HUES64 (cell line): ENCODE results near the gene ATG5.
"Not testable (repeated sequence)": the region's sequence is repeated elsewhere in the genome, so short reads cannot be mapped to it uniquely, and the experiment has no call there.

ENCODE experiments used
- H3K27ac ChIP-seq: 2 replicates; pipeline ENCODE4 v1.7.0; 2013; ENCODE audit warnings: low read depth, low read length, inconsistent platforms
- H3K27me3 ChIP-seq: 2 replicates; pipeline ENCODE4 v1.6.1; 2013; ENCODE audit warnings: mild to moderate bottlenecking, low read length; ENCODE audit not compliant: insufficient read depth
- H3K36me3 ChIP-seq: 2 replicates; pipeline ENCODE4 v1.6.1; 2013; ENCODE audit warnings: mild to moderate bottlenecking, low read length; ENCODE audit not compliant: insufficient read depth
- H3K4me1 ChIP-seq: 2 replicates; pipeline ENCODE4 v1.6.1; 2013; ENCODE audit warnings: mild to moderate bottlenecking, low read length, moderate library complexity; ENCODE audit not compliant: insufficient read depth
- H3K4me3 ChIP-seq: 2 replicates; pipeline ENCODE4 v1.5.1; 2013; ENCODE audit warnings: mild to moderate bottlenecking, low read length, moderate library complexity
- H3K9ac ChIP-seq: 2 replicates; pipeline ENCODE4 v1.6.1; 2013; ENCODE audit warnings: mild to moderate bottlenecking, low read depth, low read length
- H3K9me3 ChIP-seq: 2 replicates; pipeline ENCODE4 v1.6.1; 2013; ENCODE audit warnings: low read depth, low read length; ENCODE audit not compliant: insufficient read depth
- WGBS: fragments of 150-250, 120-280 bp; methylation state at CpG from one replicate; pipeline ENCODE4 v1.1.7; 2013; ENCODE audit warnings: missing lambda C conversion rate; 5-methylcytosine and 5-hydroxymethylcytosine counted together

ATG5 gene

DNA sequence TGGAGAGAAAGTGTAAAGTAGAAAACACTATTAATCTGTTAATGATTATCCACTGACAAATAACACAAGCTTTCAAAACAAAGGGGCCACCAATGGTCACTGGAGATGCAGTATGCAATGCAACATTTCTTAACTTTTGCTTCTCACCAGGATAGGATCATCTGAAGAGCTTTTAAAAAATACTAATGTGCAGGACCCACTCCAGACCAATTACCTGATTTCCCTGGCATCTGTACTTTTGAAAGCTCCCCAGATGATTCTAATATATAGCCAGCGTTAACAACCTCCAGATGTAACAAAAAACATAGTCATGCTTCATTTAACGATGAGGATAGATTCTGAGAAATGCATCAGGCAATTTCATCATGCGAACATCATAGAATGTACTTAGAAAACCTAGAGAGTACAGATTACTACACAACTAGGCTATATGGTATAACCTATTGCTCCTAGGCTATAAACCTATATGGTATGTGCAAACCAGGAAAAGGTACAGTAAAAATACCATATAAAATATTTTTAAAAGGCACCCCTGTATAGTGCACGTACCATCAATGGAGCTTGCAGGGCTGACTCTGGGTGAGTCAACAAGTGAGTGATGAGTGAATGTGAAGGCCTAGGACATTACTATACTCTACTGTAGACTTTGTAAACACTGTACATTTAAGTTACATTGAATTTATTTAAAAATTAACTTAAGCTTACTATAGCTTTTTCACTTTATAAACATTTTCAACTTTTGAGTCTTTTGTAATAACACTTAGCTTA lies 69.2 kb downstream of the ATG5 start:
- no peak overlapping the region for H3K27ac ChIP-seq

GRCh38 chr6:106255306-106255705 lies 70.3 kb downstream of the ATG5 start:
- Histone ChIP-seq H3K4me3 (no peak overlapping the region), H3K9ac (no peak overlapping the region), H3K27me3 (no peaks in the 10 kb centered on the region), H3K27ac (no peak overlapping the region), H3K36me3 (no peaks in the 10 kb centered on the region), H3K9me3 (no peaks in the 10 kb centered on the region), H3K4me1 (no peaks in the 10 kb centered on the region)
- 96% methylated on average over 2 of the region's 3 CpGs for WGBS

More for the DNA sequence above, 69.2 kb downstream of the ATG5 start:
- no peak overlapping the region for H3K4me3 ChIP-seq
- 96% methylated on average over 4 of the region's 4 CpGs for WGBS
- no peak overlapping the region for H3K9ac ChIP-seq
- H3K4me1 ChIP-seq, result no peaks in the 10 kb centered on the region
- H3K9me3 ChIP-seq, result no peaks in the 10 kb centered on the region
- no peaks in the 10 kb centered on the region for H3K27me3 ChIP-seq
- H3K36me3 ChIP-seq, result no peaks in the 10 kb centered on the region

DNA sequence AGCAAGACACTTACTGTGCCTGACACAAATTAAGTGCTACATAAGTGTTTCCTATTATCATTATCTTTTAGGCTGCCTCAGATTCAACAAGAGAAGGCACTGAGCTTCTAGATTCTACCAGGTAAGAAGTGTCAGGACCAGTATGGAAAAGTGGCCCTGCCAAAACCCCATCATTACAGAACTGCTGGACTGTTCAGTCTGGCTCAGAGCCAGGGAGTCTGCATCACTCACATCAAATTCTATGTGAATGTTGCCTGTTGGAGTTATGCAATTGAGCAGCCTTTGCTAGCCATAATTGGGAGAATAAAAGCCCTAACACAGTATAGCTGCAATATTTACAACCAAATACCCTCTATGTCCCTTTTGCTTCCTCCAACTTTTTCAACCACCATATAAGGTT lies 70.9 kb downstream of the ATG5 start:
- Histone ChIP-seq H3K9me3 (no peaks in the 10 kb centered on the region), H3K4me1 (no peaks in the 10 kb centered on the region), H3K36me3 (no peaks in the 10 kb centered on the region), H3K27ac (no peak overlapping the region), H3K27me3 (no peaks in the 10 kb centered on the region), H3K9ac (no peak overlapping the region), H3K4me3 (no peak overlapping the region)

DNA sequence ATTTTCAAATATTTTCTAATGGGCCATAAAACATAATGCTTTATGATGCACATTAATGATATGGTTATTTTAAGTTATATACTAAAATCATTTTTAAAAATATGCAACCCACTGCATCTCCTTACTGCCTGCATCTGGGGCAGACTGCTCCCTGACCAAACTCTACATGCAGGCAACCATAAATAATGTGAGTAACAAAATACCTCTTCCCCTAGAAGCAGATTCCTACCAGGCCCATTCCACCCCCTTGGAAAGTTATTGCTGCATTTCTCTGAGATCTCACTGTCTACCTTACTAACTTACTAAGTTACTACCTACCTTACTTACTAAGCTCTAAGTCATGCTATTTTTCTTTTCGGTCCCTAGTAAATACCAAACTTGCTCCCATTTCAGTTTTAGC lies 71.8 kb downstream of the ATG5 start:
- no peak overlapping the region for H3K9ac ChIP-seq
- no peaks in the 10 kb centered on the region for H3K27me3 ChIP-seq
- H3K27ac ChIP-seq, result no peak overlapping the region
- no peaks in the 10 kb centered on the region for H3K36me3 ChIP-seq
- 91% methylated on average over 1 of the region's 1 CpG for WGBS
- no peaks in the 10 kb centered on the region for H3K4me1 ChIP-seq
- no peak overlapping the region for H3K4me3 ChIP-seq
- no peaks in the 10 kb centered on the region for H3K9me3 ChIP-seq

- Histone ChIP-seq H3K9ac (no peak overlapping the region), H3K4me1 (no peaks in the 10 kb centered on the region), H3K36me3 (no peaks in the 10 kb centered on the region), H3K9me3 (no peaks in the 10 kb centered on the region), H3K27ac (no peak overlapping the region), H3K4me3 (no peak overlapping the region), H3K27me3 (no peaks in the 10 kb centered on the region)
- 97% methylated on average over 1 of the region's 1 CpG for WGBS
Observed at GRCh38 chr6:106253172-106253571, 72.4 kb downstream of the ATG5 start.

DNA sequence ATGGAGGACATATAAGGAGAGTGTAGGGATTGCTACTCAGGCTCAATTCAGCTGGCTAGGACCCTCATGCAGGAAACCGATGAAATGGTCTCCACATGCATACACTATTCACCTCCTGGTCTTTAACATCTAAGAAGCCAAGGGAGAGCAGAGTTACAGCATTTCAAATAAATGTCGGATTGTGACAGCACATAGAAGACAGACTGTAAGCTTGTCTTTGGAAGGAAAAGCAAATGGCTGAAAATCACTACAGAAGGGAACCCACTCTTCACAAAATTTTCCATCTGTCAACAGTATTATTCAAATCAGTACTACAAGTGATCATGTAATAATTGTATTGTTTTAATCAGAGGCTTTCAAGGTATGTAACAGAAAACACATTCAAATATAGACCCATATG lies 72.9 kb downstream of the ATG5 start:
- Histone ChIP-seq H3K27me3 (no peaks in the 10 kb centered on the region), H3K27ac (no peak overlapping the region), H3K4me1 (no peaks in the 10 kb centered on the region), H3K9me3 (no peaks in the 10 kb centered on the region), H3K9ac (no peak overlapping the region), H3K4me3 (no peak overlapping the region), H3K36me3 (peaks cover 5% of the 10 kb centered on the region)
- 89% methylated on average over 2 of the region's 2 CpGs for whole genome bisulfite sequencing

DNA sequence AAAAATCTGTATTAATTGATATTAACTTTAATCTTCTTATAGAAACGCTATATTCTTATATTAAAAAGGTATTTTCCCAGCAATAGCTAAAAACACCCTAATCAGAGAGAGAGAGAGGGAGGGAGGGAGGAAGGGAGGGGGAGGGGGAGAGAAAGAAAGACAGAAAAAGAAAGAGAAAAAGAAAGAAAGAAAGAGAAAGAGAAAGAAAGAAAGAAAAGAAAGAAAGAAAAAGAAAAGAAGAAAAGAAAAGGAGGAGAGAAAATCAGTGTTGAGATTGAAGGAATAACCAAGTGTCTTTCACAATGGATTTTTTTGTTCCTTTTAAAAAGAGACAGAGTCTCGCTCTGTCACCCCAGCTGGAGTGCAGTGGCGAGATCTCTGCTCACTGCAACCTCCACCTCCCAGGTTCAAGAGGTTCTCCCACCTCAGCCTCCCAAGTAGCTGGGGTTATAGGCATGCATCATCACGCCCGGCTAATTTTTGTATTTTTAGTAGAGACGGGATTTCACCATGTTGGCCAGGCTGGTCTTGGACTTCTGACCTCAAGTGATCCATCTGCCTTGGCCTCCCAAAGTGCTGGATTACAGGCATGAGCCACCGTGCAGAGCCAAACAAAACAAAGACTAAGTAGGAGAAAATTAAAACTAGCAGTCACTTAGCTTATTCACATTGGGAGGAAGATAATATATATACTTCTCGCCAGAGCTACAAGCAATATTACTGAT lies 73.9 kb downstream of the ATG5 start:
- H3K27me3 ChIP-seq, H3K9me3 ChIP-seq, H3K4me1 ChIP-seq, H3K4me3 ChIP-seq, H3K9ac ChIP-seq, H3K27ac ChIP-seq: not testable (repeated sequence)
- peaks cover 15% of the 10 kb centered on the region for H3K36me3 ChIP-seq
- 98% methylated on average over 6 of the region's 8 CpGs for WGBS

- no peak overlapping the region for H3K27ac ChIP-seq
- no peaks in the 10 kb centered on the region for H3K9me3 ChIP-seq
- H3K4me1 ChIP-seq, result peaks cover 9% of the 10 kb centered on the region
- H3K9ac ChIP-seq, result no peak overlapping the region
- H3K36me3 ChIP-seq, result peaks cover 17% of the 10 kb centered on the region
- no peak overlapping the region for H3K4me3 ChIP-seq
- no peaks in the 10 kb centered on the region for H3K27me3 ChIP-seq
- WGBS, result 93% methylated on average over 4 of the region's 4 CpGs
Observed at GRCh38 chr6:106250953-106251352, 74.6 kb downstream of the ATG5 start.

DNA sequence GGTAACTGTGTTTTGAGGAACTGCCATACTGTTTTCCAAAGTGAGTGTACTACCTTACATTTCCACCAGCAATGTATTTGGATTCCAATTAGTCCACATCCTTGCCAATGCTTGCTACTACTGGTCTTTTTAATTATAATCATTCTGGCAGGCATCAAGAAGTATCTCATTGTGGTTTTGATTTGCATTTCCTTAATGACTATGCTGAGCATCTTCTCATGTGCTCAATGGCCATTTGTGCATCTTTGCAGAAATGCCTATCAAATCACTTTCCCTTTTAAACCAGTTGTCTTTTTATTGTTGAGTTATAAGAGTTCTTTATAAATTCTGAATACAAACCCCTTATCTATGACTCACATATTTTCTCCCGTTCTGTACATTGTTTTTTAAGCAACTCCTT lies 75.9 kb downstream of the ATG5 start:
- H3K4me3 ChIP-seq, result no peak overlapping the region
- no CpG with 5 or more reads among the region's 1 CpG for WGBS
- H3K27me3 ChIP-seq, result no peaks in the 10 kb centered on the region
- H3K27ac ChIP-seq, result no peak overlapping the region
- no peaks in the 10 kb centered on the region for H3K9me3 ChIP-seq
- H3K36me3 ChIP-seq, result peaks cover 17% of the 10 kb centered on the region
- H3K9ac ChIP-seq, result no peak overlapping the region
- H3K4me1 ChIP-seq, result peaks cover 11% of the 10 kb centered on the region

GRCh38 chr6:106247733-106248132 lies 77.8 kb downstream of the ATG5 start:
- Histone ChIP-seq H3K4me1 (peaks cover 11% of the 10 kb centered on the region), H3K4me3 (no peak overlapping the region), H3K9me3 (no peaks in the 10 kb centered on the region), H3K27me3 (no peaks in the 10 kb centered on the region), H3K9ac (no peak overlapping the region), H3K36me3 (peaks cover 17% of the 10 kb centered on the region), H3K27ac (no peak overlapping the region)
- 96% methylated on average over 4 of the region's 4 CpGs for WGBS

GRCh38 chr6:106247293-106247692 lies 78.3 kb downstream of the ATG5 start:
- H3K4me1 ChIP-seq, result peaks cover 11% of the 10 kb centered on the region
- WGBS, result 90% methylated on average over 2 of the region's 3 CpGs
- no peaks in the 10 kb centered on the region for H3K9me3 ChIP-seq
- no peak overlapping the region for H3K9ac ChIP-seq
- H3K4me3 ChIP-seq, result no peak overlapping the region
- H3K36me3 ChIP-seq, result peaks cover 17% of the 10 kb centered on the region
- H3K27ac ChIP-seq, result no peak overlapping the region
- H3K27me3 ChIP-seq, result no peaks in the 10 kb centered on the region
